ENCODE results near the gene NCKAP1.

The NCKAP1 gene

GRCh38 chr2:182917924-182918323, 120.3 kb downstream of the NCKAP1 start:
- TF ChIP-seq ZC3H10 (CRISPR knock-in tag; IDR thresholded peaks at IDR 0.05) (no peak), SNAI2 (CRISPR knock-in tag; IDR thresholded peaks at IDR 0.05) (no peak), ZFP3 (CRISPR knock-in tag; IDR thresholded peaks at IDR 0.05) (no peak), BACH2 (CRISPR knock-in tag; IDR thresholded peaks at IDR 0.05; ENCODE audit: borderline replicate concordance) (no peak), TCF4 (CRISPR knock-in tag; IDR thresholded peaks at IDR 0.05; ENCODE audit: borderline replicate concordance) (no peak), ZNF565 (CRISPR knock-in tag; conservative IDR thresholded peaks at IDR 0.05; ENCODE audit: low read depth) (no peak), CSDC2 (CRISPR knock-in tag; IDR thresholded peaks at IDR 0.05) (no peak), TOX (CRISPR knock-in tag; IDR thresholded peaks at IDR 0.05; ENCODE audit: borderline replicate concordance) (no peak), OSR1 (CRISPR knock-in tag; IDR thresholded peaks at IDR 0.05) (no peak), RARB (CRISPR knock-in tag; IDR thresholded peaks at IDR 0.05) (no peak), PPARA (CRISPR knock-in tag; IDR thresholded peaks at IDR 0.05; ENCODE audit: borderline replicate concordance) (no peak), ARNTL (CRISPR knock-in tag; IDR thresholded peaks at IDR 0.05; ENCODE audit: borderline replicate concordance, low read depth) (no peak), PATZ1 (CRISPR knock-in tag; IDR thresholded peaks at IDR 0.05; ENCODE audit: borderline replicate concordance) (no peak), CSRNP3 (CRISPR knock-in tag; IDR thresholded peaks at IDR 0.05) (no peak), ZFP30 (CRISPR knock-in tag; IDR thresholded peaks at IDR 0.05) (no peak), ZNF8 (CRISPR knock-in tag; IDR thresholded peaks at IDR 0.05) (no peak), ISL1 (CRISPR knock-in tag; IDR thresholded peaks at IDR 0.05) (no peak), ESRRG (CRISPR knock-in tag; IDR thresholded peaks at IDR 0.05) (no peak), GLIS3 (CRISPR knock-in tag; IDR thresholded peaks at IDR 0.05) (no peak), ZNF70 (CRISPR knock-in tag; IDR thresholded peaks at IDR 0.05) (no peak)
- ATAC-seq = no peak

- no peak for TF ChIP-seq POU6F1 (CRISPR knock-in tag; IDR thresholded peaks at IDR 0.05; ENCODE audit: borderline replicate concordance, low read depth)
- no peak for ATAC-seq
Measured at GRCh38 chr2:182916417-182916816, 121.8 kb downstream of the NCKAP1 start.

GRCh38 chr2:182915369-182916326, 122.6 kb downstream of the NCKAP1 start:
- peak; percentile 99 for ATAC-seq
- TF ChIP-seq ZC3H10 (CRISPR knock-in tag; IDR thresholded peaks at IDR 0.05) = no peak
- TF ChIP-seq ARNTL (CRISPR knock-in tag; IDR thresholded peaks at IDR 0.05; ENCODE audit: borderline replicate concordance, low read depth) = no peak
- peak; percentile 65; the same call in 1 of the 2 replicates for TF ChIP-seq TOX (CRISPR knock-in tag; IDR thresholded peaks at IDR 0.05; ENCODE audit: borderline replicate concordance)
- TF ChIP-seq ISL1 (CRISPR knock-in tag; IDR thresholded peaks at IDR 0.05) = peak; percentile 80
- TF ChIP-seq PATZ1 (CRISPR knock-in tag; IDR thresholded peaks at IDR 0.05; ENCODE audit: borderline replicate concordance) = no peak

GRCh38 chr2:182914852-182915251, 123.4 kb downstream of the NCKAP1 start:
- no peak for TF ChIP-seq ZNF565 (CRISPR knock-in tag; conservative IDR thresholded peaks at IDR 0.05; ENCODE audit: low read depth)
- TF ChIP-seq ESRRG (CRISPR knock-in tag; IDR thresholded peaks at IDR 0.05) = no peak
- TF ChIP-seq GLIS3 (CRISPR knock-in tag; IDR thresholded peaks at IDR 0.05) = no peak
- peak; percentile 4 for ATAC-seq
